ENCODE measurements around the gene GLDN.

DNA sequence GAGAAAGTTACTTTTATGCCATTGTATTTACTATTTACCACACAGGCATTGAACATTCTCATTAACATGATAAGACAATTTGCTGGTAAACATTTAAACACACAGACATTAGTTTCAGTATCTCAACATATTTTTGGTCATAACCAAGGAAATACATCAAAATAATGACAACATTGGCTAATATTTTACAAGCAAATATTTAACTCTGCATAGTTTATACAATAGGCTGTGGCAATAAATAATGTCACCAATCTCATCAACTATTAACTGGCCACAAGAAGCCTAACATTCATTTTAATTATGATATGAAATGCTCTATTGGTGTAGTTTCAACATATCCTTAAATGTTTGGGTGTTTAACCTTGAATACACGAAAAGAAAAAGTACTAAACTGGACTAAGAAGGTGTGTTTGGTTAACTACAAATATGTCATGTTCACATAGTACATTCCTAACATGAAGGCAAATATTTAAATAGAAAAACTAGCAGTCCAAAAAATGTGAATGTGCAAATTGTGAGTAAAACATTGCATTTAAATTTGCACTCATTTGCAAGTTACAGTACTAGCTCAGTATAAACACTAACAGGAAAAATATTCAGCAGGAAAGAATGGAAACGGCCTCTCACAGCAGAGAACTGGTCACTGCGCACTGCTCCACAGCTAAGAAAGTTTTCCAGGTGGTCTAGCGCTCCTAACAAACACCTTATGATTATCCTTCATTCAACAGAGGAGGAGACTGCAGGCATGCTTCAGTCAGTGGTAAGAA lies 106.6 kb downstream of the GLDN start:
- TF ChIP-seq, protein P1, sequence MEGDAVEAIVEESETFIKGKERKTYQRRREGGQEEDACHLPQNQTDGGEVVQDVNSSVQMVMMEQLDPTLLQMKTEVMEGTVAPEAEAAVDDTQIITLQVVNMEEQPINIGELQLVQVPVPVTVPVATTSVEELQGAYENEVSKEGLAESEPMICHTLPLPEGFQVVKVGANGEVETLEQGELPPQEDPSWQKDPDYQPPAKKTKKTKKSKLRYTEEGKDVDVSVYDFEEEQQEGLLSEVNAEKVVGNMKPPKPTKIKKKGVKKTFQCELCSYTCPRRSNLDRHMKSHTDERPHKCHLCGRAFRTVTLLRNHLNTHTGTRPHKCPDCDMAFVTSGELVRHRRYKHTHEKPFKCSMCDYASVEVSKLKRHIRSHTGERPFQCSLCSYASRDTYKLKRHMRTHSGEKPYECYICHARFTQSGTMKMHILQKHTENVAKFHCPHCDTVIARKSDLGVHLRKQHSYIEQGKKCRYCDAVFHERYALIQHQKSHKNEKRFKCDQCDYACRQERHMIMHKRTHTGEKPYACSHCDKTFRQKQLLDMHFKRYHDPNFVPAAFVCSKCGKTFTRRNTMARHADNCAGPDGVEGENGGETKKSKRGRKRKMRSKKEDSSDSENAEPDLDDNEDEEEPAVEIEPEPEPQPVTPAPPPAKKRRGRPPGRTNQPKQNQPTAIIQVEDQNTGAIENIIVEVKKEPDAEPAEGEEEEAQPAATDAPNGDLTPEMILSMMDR (IDR thresholded peaks at IDR 0.05; ENCODE audit: low read length), result no peak
- TF ChIP-seq EZH2 (optimal IDR thresholded peaks at IDR 0.05; ENCODE audit: low read depth, low read length), result no peak
- TF ChIP-seq EZH2phosphoT487 (IDR thresholded peaks at IDR 0.05; ENCODE audit: low read length), result no peak
